HG03175 (cell line): ENCODE results near the gene DNAH2.

Experiments
- ATAC-seq: cut with Tn5 transposase; IDR thresholded peaks from one replicate; pipeline ENCODE4 v1.9.1; 2021; ENCODE audit warnings: mild to moderate bottlenecking, moderate library complexity; ENCODE audit not compliant: unreplicated experiment

DNAH2 gene

GRCh38 chr17:7721612-7722011 lies 4.1 kb downstream of the DNAH2 start:
- ATAC-seq = no peak

DNA sequence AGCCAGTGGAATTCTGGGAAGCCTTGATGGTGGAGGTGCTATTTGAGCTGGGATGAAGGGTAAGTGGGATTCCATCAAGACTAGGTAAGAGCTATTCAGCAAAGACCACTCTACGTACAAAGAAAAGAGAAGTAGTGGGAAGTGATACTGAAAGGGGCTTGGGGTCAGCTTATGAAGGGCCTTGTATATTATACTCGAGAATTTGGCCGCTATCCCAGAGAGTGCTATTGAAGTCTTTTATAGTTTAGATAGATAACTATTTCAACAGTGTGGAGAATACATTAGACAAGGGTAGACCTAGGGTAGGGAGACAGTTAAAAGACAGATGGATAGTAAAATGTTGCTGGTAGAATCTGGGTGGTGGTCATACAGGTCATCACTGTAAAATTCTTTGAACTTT lies 10.3 kb downstream of the DNAH2 start:
- ATAC-seq = no peak

- ATAC-seq = no peak
Observed at GRCh38 chr17:7729816-7730215, 12.3 kb downstream of the DNAH2 start.

- ATAC-seq = no peak
Observed at GRCh38 chr17:7732981-7733539, 15.5 kb downstream of the DNAH2 start.

GRCh38 chr17:7737601-7738000 lies 20.1 kb downstream of the DNAH2 start:
- no peak for ATAC-seq

GRCh38 chr17:7739746-7740145 lies 22.2 kb downstream of the DNAH2 start:
- ATAC-seq = no peak

DNA sequence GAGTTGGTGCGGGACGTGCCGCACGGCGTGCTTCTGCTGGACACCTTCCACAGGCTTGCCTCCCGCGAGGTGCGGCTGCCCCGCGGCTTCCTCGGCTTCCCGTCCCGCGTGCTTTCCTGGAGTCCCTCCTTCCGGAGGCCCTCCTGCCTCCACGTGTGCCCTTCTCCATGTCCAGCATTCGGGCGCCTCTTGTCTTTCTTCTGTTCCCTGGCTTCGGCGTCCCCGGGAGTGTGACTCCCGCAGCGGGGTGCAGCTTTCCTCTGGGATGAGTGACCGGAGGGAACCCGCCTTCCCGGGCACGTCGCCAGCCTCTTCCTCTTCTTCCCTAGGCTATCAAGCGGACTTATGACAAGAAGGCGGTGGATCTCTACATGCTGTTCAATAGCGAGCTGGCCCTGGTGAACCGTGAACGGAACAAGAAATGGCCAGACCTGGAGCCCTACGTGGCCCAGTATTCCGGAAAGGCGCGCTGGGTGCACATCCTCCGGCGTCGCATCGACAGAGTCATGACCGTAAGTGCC lies 23.0 kb downstream of the DNAH2 start:
- no peak for ATAC-seq

GRCh38 chr17:7742729-7743128 lies 25.2 kb downstream of the DNAH2 start:
- no peak for ATAC-seq

- ATAC-seq = no peak
Observed at GRCh38 chr17:7744416-7744815, 26.9 kb downstream of the DNAH2 start.

GRCh38 chr17:7745748-7746470 lies 28.4 kb downstream of the DNAH2 start:
- no peak for ATAC-seq

DNA sequence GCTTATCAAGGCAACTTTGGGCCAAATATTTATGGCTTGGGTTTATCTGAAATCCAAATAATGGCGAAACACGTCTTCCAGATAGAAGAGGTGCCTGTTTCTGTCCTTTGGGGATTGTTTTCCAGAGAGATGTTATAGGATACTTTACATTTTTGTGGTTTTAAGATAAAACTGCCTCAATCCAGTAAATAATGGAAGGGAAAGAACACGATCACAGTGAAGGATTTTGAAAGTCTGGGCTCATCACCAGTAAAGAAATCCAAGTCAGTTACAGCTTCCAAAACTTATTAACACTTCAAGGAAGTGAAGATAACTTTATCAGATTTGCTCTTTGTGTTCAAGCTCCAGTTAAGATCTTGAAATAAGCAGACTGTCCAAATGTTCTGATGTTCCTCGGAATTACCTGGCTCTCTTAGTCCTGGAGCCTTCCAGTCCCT lies 30.1 kb downstream of the DNAH2 start:
- ATAC-seq = no peak

- no peak for ATAC-seq
Observed at GRCh38 chr17:7748076-7748775, 30.7 kb downstream of the DNAH2 start.

DNA sequence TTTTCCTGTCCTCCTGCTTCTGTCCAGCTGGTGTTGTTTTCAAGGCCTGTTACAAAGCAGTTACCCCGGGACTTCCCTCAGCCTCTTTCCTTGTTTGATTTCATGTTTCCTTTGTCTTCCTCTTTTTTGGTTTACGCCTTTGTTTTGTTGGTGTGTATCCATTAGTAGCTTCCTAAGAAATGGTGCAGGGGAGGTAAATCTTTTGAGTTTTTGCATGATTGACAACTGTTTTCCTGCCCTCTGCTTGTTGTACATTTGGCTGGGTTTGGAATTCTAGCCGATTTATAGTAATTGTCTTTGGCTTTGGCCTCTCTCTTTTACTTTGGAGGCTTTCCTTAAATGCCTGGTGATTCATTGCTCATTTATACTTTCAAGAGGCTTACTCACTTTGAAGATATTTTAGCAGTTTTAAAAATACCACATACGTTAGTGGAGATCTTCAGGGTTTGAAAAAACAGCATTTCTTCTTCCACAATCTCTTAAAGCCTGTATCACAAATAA lies 32.8 kb downstream of the DNAH2 start:
- no peak for ATAC-seq

DNA sequence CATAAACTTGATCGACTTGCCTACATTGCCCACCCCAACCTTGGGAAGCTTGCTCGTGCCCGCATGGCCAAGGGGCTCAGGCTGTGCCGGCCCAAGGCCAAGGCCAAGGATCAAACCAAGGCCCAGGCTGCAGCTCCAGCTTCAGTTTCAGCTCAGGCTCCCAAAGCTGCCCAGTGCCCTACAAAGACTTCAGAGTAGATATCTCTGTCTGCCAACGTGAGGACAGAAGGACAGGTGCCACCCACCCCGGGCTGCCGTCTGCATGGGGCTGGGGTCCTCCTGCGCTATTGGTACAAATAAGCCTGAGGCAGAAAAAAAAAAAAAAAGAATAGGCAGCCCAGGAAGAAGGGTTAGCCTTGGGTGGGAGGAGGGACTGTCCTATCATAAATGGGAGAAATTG lies 37.1 kb downstream of the DNAH2 start:
- no peak for ATAC-seq

DNA sequence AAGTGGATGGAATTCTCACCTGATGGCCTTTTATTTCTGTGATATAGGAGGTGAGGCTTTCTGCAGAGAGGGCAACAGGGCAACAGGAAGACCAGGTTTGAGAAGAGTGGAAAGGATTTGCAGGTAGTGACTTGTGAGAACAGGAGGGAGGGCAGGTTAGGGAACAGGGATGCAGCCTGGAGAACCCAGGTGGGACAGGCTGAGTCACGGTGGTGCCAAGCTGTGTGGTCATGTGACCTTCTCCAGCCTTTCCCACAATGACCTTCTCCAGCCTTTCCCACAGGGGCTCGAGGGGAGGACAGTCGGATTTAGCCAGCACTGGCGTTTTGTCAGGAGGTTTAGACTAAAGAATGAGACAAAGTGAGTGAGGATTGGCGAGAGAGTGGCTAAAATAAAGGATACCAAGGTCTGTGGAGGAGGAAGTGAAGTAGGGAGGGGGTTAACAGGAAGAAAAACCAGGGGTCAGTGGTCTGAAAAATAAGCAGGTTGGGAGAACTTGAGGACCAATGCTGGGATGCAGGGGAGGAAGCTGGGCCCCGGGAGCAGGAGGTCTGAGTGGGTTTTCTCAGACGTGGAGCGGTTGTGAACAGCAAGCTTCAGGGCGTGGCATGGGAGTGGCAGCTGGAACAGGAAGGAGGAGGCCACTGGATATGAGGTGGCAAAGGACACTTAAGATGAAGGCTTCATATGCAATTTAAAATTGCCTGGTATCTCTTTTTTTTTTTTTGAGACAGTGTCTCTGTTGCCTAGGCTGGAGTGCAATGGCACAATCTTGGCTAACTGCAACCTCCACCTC lies 37.7 kb downstream of the DNAH2 start:
- ATAC-seq = no peak

DNA sequence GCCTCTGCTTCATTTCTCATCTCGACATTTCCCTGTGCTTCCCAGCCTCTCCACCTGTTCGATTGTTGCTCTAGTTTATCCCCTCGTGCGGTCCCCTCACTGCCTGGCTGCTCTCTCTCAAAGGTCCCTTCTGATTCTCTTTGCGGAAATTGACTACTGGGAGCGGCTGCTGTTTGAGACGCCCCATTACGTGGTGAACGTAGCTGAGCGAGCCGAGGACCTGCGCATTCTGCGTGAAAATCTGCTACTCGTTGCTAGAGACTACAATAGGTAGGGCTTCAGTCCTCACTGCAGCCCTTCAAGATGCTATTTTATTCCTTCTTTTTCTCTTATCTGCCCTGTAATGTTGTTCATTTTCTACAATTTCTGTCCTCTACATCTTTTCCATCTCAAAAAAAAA lies 39.4 kb downstream of the DNAH2 start:
- ATAC-seq = no peak

DNA sequence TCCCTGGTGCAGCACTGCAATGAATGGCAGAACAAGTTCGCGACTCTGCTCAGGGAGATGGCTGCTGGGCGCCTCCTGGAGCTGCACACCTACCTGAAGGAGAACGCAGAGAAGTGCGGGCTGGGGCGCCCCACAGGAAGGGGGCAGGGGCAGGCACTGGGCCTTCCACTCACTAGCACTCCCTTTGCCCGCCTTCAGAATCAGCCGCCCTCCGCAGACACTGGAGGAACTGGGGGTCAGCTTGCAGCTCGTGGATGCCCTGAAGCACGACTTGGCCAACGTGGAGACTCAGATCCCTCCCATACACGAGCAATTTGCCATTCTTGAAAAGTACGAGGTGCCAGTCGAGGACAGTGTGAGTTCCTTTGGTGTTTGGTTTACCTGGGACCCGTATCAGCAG lies 46.4 kb downstream of the DNAH2 start:
- no peak for ATAC-seq

- ATAC-seq = no peak
Observed at GRCh38 chr17:7767004-7767403, 49.5 kb downstream of the DNAH2 start.

DNA sequence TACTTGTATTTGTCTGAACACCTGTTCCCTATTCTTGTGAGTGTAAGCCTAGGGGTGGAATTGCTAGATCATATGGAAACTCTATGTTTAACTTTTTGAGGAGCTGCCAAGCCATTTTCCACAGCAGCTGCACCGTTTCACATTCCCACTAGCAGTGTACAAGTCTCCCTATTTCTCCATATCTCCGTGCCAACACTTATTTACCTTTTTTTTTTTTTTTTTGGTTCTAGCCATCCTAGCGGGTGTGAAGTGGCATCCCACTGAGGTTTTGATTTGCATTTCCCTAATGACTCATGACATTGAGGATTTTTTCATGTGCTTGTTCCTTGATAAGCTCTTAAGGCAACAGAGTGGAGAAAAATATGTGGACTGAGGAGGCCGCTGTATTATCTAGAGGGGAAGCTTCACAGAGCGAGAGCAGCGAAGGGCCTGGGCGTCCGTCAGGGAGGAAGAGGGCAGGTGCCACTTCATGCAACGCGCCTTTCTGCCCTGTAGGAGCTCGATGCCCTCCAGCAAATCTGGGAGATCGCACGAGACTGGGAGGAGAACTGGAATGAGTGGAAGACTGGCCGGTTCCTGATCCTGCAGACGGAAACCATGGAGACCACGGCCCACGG lies 50.0 kb downstream of the DNAH2 start:
- no peak for ATAC-seq

DNA sequence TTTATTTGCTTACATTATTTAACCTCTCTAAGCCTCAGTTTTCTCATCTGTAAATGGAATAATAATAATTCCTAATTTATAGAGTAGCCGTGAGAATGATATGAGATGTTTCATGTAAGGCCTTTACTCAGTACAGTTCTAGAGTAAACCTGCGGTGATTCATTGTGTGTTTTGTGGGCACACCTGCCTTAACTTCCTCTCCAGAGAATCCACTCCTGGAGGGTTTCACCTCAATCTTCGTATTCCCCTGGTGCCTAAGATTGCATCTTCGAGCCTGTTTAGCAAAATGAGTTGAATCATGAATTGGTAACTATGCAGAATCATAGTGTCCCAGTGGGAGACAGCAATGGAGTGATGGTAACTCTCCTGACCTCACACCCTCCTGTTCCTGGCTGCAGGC lies 52.3 kb downstream of the DNAH2 start:
- no peak for ATAC-seq
